HCT116 (cell line): ENCODE data around the gene TMEM205.

Experiments used
- EZH2 ChIP-seq: fragments of 200-600 bp; sonication (generic); IDR thresholded peaks from 2 replicates; pipeline ENCODE4 v1.6.1; 2017; ENCODE audit warnings: antibody characterized with exemption, mixed run types
- POLR2A ChIP-seq: IDR thresholded peaks from 2 replicates; pipeline ENCODE4 v1.7.0; 2011; ENCODE audit warnings: borderline replicate concordance; ENCODE audit not compliant: insufficient read depth, insufficient read length; ENCODE audit errors: extremely low read depth
- TF ChIP-seq, protein P1 (sequence below): IDR thresholded peaks from 2 replicates; pipeline ENCODE4 v1.6.1; 2011; ENCODE audit warnings: mild to moderate bottlenecking, low read length, moderate library complexity; ENCODE audit not compliant: insufficient replicate concordance; ENCODE audit errors: extremely low read depth
- TF ChIP-seq, protein P2 (sequence below): IDR thresholded peaks from 2 replicates; pipeline ENCODE4 v1.6.1; 2012

DNA sequence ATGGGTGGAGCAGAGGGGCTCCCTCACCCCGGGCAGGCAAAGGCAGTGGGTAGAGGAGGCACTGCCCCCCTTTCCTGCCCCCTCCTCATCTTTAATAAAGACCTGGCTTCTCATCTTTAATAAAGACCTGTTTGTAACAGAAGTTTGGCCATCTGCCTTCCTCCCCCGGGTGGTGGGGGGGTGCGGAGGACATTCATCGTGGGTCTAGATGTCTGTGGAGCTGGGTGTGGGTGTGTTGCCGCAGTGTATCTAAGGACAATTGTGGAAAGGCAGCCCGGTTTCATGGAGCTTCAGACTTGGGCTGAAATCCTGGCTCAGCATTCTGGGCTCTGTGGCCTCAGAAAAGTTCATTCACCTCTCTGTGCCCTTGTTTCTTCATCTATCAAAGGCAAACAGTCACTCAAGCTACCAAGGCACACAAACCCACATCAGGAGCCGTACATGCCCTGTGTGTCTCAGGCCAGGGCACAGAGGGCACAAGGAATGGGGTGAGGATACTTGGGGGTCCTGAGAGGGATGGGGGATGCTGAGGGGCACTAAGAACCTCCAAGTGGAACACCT is 19.6 kb upstream of the TMEM205 start:
- TF ChIP-seq POLR2A (no peak), EZH2 (no peak)
- TF ChIP-seq, protein P1, sequence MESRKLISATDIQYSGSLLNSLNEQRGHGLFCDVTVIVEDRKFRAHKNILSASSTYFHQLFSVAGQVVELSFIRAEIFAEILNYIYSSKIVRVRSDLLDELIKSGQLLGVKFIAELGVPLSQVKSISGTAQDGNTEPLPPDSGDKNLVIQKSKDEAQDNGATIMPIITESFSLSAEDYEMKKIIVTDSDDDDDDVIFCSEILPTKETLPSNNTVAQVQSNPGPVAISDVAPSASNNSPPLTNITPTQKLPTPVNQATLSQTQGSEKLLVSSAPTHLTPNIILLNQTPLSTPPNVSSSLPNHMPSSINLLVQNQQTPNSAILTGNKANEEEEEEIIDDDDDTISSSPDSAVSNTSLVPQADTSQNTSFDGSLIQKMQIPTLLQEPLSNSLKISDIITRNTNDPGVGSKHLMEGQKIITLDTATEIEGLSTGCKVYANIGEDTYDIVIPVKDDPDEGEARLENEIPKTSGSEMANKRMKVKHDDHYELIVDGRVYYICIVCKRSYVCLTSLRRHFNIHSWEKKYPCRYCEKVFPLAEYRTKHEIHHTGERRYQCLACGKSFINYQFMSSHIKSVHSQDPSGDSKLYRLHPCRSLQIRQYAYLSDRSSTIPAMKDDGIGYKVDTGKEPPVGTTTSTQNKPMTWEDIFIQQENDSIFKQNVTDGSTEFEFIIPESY: no peak
- TF ChIP-seq, protein P2, sequence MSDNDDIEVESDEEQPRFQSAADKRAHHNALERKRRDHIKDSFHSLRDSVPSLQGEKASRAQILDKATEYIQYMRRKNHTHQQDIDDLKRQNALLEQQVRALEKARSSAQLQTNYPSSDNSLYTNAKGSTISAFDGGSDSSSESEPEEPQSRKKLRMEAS: no peak
